CD4-positive, CD25-positive, alpha-beta regulatory T cell (primary cell): Measurements from ENCODE around the gene PPP1R9A. TPM values are rescaled to one million over a fixed set of nuclear protein-coding genes. Genes with fewer than 3 reads are reported as not detected.

Experiments
- ATAC-seq, 2 donors: fragments of 150-1000 bp; cut with Tn5 transposase; one replicate each; pipeline ENCODE4 v1.10.0; 2021; ENCODE audit warnings: low read depth in 2 of 2, moderate number of reproducible peaks in 2 of 2, moderate library complexity in 1 of 2
- DNase-seq, 3 donors: peaks; one replicate each; pipeline versions ENCODE4 v3.0.0 to v3.0.0-alpha.2; 2012 to 2022; ENCODE audit warnings: mixed read lengths in 1 of 3
- H3K27ac ChIP-seq: one replicate; pipeline ENCODE4 v1.7.0; 2013; ENCODE audit warnings: mild to moderate bottlenecking, low read length; ENCODE audit not compliant: insufficient read depth, poor library complexity, severe bottlenecking
- H3K27me3 ChIP-seq: one replicate; pipeline ENCODE4 v1.7.0; 2013; ENCODE audit warnings: low read length; ENCODE audit not compliant: control insufficient read depth, insufficient read depth
- H3K36me3 ChIP-seq: one replicate; pipeline ENCODE4 v1.7.0; 2013; ENCODE audit warnings: mild to moderate bottlenecking, low read length, moderate library complexity; ENCODE audit not compliant: control insufficient read depth, insufficient read depth
- H3K4me1 ChIP-seq: 2 replicates; pipeline ENCODE4 v1.7.0; 2013; ENCODE audit warnings: mild to moderate bottlenecking, low read length; ENCODE audit not compliant: insufficient read depth, control insufficient read depth, poor library complexity, severe bottlenecking
- H3K4me3 ChIP-seq: one replicate; pipeline ENCODE4 v1.7.0; 2013; ENCODE audit warnings: low read depth, mild to moderate bottlenecking, low read length, moderate library complexity
- H3K9me3 ChIP-seq, 2 experiments: 1 replicate in 1 of 2; 2 replicates in 1 of 2; pipeline ENCODE4 v1.7.0; 2013; ENCODE audit warnings: low read length in 2 of 2, mild to moderate bottlenecking in 1 of 2, moderate library complexity in 1 of 2; ENCODE audit not compliant: control insufficient read depth in 2 of 2
- H3K27ac Mint-ChIP-seq, 3 donors: one replicate each; pipeline ENCODE4 v1.8.0; 2020 to 2022; ENCODE audit warnings: mild to moderate bottlenecking in 3 of 3, mixed read lengths in 3 of 3, moderate library complexity in 2 of 3
- H3K27me3 Mint-ChIP-seq: one replicate; pipeline ENCODE4 v1.8.0; 2022; ENCODE audit warnings: mild to moderate bottlenecking, mixed read lengths
- H3K36me3 Mint-ChIP-seq: one replicate; pipeline ENCODE4 v1.8.0; 2020; ENCODE audit warnings: mixed read lengths
- H3K4me1 Mint-ChIP-seq, 4 donors: one replicate each; pipeline ENCODE4 v1.8.0; 2020 to 2022; ENCODE audit warnings: mixed read lengths in 4 of 4, mild to moderate bottlenecking in 1 of 4
- H3K4me3 Mint-ChIP-seq, 4 donors: one replicate each; pipeline ENCODE4 v1.8.0; 2020 to 2022; ENCODE audit warnings: mild to moderate bottlenecking in 4 of 4, mixed read lengths in 4 of 4, moderate library complexity in 3 of 4
- H3K9me3 Mint-ChIP-seq, 7 donors: one replicate each; pipeline ENCODE4 v1.8.0; 2020 to 2022; ENCODE audit warnings: mixed read lengths in 7 of 7, mild to moderate bottlenecking in 3 of 7, moderate library complexity in 2 of 7
- polyA plus RNA-seq, 4 donors: library from polyadenylated mRNA; unstranded; fragments of 300-500 nt; fragmentation: Illumina TruSeq; gene quantifications; one replicate each; pipeline ENCODE4 v1.2.3, GENCODE V29; 2021
- total RNA-seq: library from RNA; stranded (reverse); gene quantifications from one replicate; pipeline ENCODE4 v1.2.3, GENCODE V29; 2022

Gene PPP1R9A
- total and polyA plus RNA-seq, 5 donors from 2014 or later = not detected

GRCh38 chr7:95066737-95067530 is 159.5 kb downstream of the PPP1R9A start:
- ATAC-seq (no peak), DNase-seq (no peak)
- Histone ChIP-seq H3K4me3 (no peak overlapping the region), H3K36me3 (no peaks in the 10 kb centered on the region), H3K27me3 (no peaks in the 10 kb centered on the region), H3K27ac (no peak overlapping the region), H3K9me3 (no peaks in the 10 kb centered on the region), H3K4me1 (no peaks in the 10 kb centered on the region)
- H3K4me3 Mint-ChIP-seq = no peak overlapping the region
- no peaks in the 10 kb centered on the region for H3K36me3 Mint-ChIP-seq
- no peaks in the 10 kb centered on the region for H3K4me1 Mint-ChIP-seq
- H3K27ac Mint-ChIP-seq = no peak overlapping the region
- H3K9me3 Mint-ChIP-seq = peaks cover 0 to 2% (median 0%) of the 10 kb centered on the region in 7 donors
- H3K27me3 Mint-ChIP-seq = no peaks in the 10 kb centered on the region

- Histone ChIP-seq H3K9me3 (no peaks in the 10 kb centered on the region), H3K4me3 (no peak overlapping the region), H3K4me1 (no peaks in the 10 kb centered on the region), H3K27ac (no peak overlapping the region), H3K27me3 (no peaks in the 10 kb centered on the region), H3K36me3 (no peaks in the 10 kb centered on the region)
- Mint-ChIP-seq H3K27ac (no peak overlapping the region), H3K9me3 (no peaks in the 10 kb centered on the region), H3K36me3 (no peaks in the 10 kb centered on the region), H3K27me3 (no peaks in the 10 kb centered on the region), H3K4me1 (no peaks in the 10 kb centered on the region), H3K4me3 (peak overlapping the region in 1 of 4 donors; percentile 15)
- no peak for DNase-seq
- no peak for ATAC-seq
These were observed 181.3 kb downstream of the PPP1R9A start for GRCh38 chr7:95088536-95089215.

- no peak for ATAC-seq
- Histone ChIP-seq H3K4me1 (no peaks in the 10 kb centered on the region), H3K36me3 (no peaks in the 10 kb centered on the region), H3K27me3 (no peaks in the 10 kb centered on the region), H3K9me3 (no peaks in the 10 kb centered on the region), H3K4me3 (no peak overlapping the region), H3K27ac (no peak overlapping the region)
- no peak overlapping the region for H3K4me3 Mint-ChIP-seq
- no peaks in the 10 kb centered on the region for H3K9me3 Mint-ChIP-seq
- no peak for DNase-seq
- no peak overlapping the region for H3K27ac Mint-ChIP-seq
- peaks cover 5% of the 10 kb centered on the region for H3K27me3 Mint-ChIP-seq
- no peaks in the 10 kb centered on the region for H3K4me1 Mint-ChIP-seq
- H3K36me3 Mint-ChIP-seq = no peaks in the 10 kb centered on the region
These were observed 182.3 kb downstream of the PPP1R9A start for GRCh38 chr7:95089414-95090315.

GRCh38 chr7:95092324-95092723 is 184.9 kb downstream of the PPP1R9A start:
- H3K36me3 Mint-ChIP-seq = no peaks in the 10 kb centered on the region

GRCh38 chr7:95095259-95095965 is 188.0 kb downstream of the PPP1R9A start:
- H3K4me1 Mint-ChIP-seq = no peaks in the 10 kb centered on the region
- Histone ChIP-seq H3K36me3 (no peaks in the 10 kb centered on the region), H3K27me3 (no peaks in the 10 kb centered on the region), H3K4me3 (no peak overlapping the region), H3K27ac (no peak overlapping the region), H3K9me3 (no peaks in the 10 kb centered on the region), H3K4me1 (no peaks in the 10 kb centered on the region)
- no peak overlapping the region for H3K4me3 Mint-ChIP-seq
- peaks cover 5% of the 10 kb centered on the region for H3K27me3 Mint-ChIP-seq
- ATAC-seq = no peak
- DNase-seq = no peak
- H3K27ac Mint-ChIP-seq = no peak overlapping the region
- no peaks in the 10 kb centered on the region for H3K36me3 Mint-ChIP-seq
- H3K9me3 Mint-ChIP-seq = peaks cover 0 to 2% (median 0%) of the 10 kb centered on the region in 7 donors

More at GRCh38 chr7:95092324-95092723, 184.9 kb downstream of the PPP1R9A start:
- Histone ChIP-seq H3K9me3 (no peaks in the 10 kb centered on the region), H3K4me3 (no peak overlapping the region), H3K36me3 (no peaks in the 10 kb centered on the region), H3K27me3 (no peaks in the 10 kb centered on the region), H3K4me1 (no peaks in the 10 kb centered on the region), H3K27ac (no peak overlapping the region)
- DNase-seq = no peak
- no peak for ATAC-seq
- H3K27ac Mint-ChIP-seq = no peak overlapping the region
- H3K4me3 Mint-ChIP-seq = no peak overlapping the region
- no peaks in the 10 kb centered on the region for H3K4me1 Mint-ChIP-seq
- H3K27me3 Mint-ChIP-seq = peaks cover 5% of the 10 kb centered on the region
- H3K9me3 Mint-ChIP-seq = peaks cover 0 to 2% (median 0%) of the 10 kb centered on the region in 7 donors

- no peaks in the 10 kb centered on the region for H3K4me1 Mint-ChIP-seq
- Histone ChIP-seq H3K4me3 (no peak overlapping the region), H3K4me1 (no peaks in the 10 kb centered on the region), H3K36me3 (no peaks in the 10 kb centered on the region), H3K27ac (no peak overlapping the region), H3K9me3 (no peaks in the 10 kb centered on the region), H3K27me3 (no peaks in the 10 kb centered on the region)
- peaks cover 5% of the 10 kb centered on the region for H3K27me3 Mint-ChIP-seq
- H3K9me3 Mint-ChIP-seq = peaks cover 0 to 2% (median 0%) of the 10 kb centered on the region in 7 donors
- H3K36me3 Mint-ChIP-seq = no peaks in the 10 kb centered on the region
- H3K27ac Mint-ChIP-seq = no peak overlapping the region
- H3K4me3 Mint-ChIP-seq = no peak overlapping the region
- ATAC-seq = no peak
- DNase-seq = no peak
These were observed 188.7 kb downstream of the PPP1R9A start for GRCh38 chr7:95095966-95096540.

GRCh38 chr7:95097291-95097690 is 189.9 kb downstream of the PPP1R9A start:
- ATAC-seq (no peak), DNase-seq (no peak)
- Histone ChIP-seq H3K27me3 (no peaks in the 10 kb centered on the region), H3K4me1 (no peaks in the 10 kb centered on the region), H3K4me3 (no peak overlapping the region), H3K9me3 (no peaks in the 10 kb centered on the region), H3K36me3 (no peaks in the 10 kb centered on the region), H3K27ac (no peak overlapping the region)
- Mint-ChIP-seq H3K27me3 (peaks cover 5% of the 10 kb centered on the region), H3K4me3 (no peak overlapping the region), H3K27ac (no peak overlapping the region), H3K36me3 (no peaks in the 10 kb centered on the region), H3K4me1 (no peaks in the 10 kb centered on the region), H3K9me3 (peaks cover 0 to 4% (median 0%) of the 10 kb centered on the region in 7 donors)
